Stimulated activated CD8-positive, alpha-beta memory T cell treated with anti-CD3 and anti-CD28 coated beads, Interleukin-7, amount 100 ng/mL, for 48 hours (primary cell): ENCODE results near the gene C2CD2L.
"Not testable (repeated sequence)": the region's sequence is repeated elsewhere in the genome, so short reads cannot be mapped to it uniquely, and the experiment has no call there.

Experiments
- DNase-seq, 2 donors: peaks; one replicate each; pipeline ENCODE4 v3.0.0-alpha.2; 2020; ENCODE audit warnings: low read depth in 1 of 2; ENCODE audit errors: extremely low read depth in 1 of 2

The C2CD2L gene

DNA sequence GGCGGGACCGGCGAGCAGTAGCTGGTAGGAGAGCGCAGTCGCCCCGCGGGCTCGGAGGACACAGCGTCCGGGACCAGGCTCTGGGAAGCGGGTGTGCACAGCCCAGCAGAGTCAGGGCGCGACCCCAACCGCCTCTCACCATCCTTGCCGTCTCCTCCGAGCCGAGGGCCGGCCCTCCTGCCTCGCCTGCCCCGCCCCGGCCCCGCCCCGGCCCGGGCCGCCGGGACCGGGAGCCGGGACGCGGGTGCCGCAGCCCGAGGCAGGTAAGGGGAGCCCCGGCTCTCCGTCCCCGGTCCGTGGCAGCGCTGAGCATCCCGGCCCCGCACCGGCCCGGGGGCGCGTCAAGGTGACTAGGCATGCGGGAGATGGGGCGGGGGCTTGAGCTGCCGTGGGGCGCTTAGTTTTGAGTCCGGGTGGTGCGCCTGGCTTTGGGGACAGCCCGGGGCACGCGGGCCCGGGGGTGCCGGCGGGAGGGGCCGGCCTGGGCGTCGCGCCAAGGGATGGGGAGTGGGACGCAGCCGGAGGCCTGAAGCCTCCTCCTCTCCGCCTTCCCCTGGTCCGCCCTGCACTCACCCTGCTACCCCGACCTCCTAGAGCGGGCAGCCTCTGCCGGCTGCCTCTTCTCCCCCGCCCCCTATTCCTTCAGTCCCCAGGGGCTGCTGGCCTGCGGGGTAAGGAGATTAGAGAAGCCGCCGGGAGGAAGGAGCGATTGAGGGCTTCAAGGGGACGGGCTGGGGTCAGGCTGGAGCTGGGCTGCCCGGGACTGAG is 42.1 kb downstream of the C2CD2L start, which contains the start of gene ABCG4:
TSS of gene ABCG4 (plus strand) at position 35 of the 768 bp plus-strand sequence. CDS start 914 bp downstream, outside the sequence.
- no peak for DNase-seq

DNA sequence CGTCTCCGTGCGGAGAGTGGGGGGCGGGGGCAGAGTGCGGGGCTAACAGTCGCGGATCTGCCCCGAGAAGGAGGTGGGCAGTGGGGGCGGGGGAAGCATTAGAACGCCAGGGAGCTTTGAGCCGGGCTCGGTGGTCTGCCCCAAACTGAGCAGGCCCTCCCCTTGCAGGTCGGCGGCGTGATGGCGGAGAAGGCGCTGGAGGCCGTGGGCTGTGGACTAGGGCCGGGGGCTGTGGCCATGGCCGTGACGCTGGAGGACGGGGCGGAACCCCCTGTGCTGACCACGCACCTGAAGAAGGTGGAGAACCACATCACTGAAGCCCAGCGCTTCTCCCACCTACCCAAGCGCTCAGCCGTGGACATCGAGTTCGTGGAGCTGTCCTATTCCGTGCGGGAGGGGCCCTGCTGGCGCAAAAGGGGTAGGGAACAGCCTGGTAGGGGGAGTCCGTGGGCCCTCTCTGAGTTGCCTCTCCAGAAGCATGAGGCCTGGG is 42.7 kb downstream of the C2CD2L start:
- DNase-seq: no peak

DNA sequence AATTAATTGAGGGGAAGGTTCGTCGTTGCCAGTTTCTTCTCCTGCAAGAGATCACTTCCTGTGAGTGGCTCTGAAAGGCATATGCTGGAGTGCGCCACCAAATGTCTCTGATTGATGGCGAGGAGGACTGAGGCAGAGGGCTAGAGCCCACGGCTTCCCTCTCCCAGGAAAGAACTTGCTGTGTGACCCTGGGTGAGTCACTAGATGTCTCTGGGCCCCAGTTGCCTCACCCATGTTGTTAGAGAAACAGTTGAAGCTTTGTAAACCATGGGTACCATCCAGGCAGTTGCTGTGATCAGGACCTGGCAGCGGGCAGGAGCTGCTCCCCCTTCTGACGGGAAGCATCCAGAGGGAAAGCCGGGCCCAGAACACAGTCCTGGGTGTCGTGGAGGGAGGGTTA is 44.9 kb downstream of the C2CD2L start:
- no peak for DNase-seq

DNA sequence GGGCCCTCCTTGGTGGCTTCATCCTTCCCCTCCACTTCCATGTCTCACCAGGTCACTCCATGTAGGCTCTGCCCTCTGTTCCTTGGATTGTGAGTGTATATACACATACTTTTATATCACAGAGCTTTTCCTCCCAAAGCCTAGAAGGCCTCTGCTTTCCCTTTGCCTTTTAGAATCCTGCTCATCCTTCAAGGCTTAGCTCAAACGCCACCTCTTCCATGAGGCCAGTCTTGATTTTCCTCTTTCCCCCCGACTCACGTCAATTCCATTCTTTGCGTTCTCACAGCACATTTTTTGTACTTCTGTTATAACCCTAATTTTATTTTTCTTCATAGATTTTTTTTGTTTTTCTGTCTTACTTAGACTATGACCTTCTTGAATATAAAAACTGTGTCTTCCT is 45.5 kb downstream of the C2CD2L start:
- no peak for DNase-seq

DNA sequence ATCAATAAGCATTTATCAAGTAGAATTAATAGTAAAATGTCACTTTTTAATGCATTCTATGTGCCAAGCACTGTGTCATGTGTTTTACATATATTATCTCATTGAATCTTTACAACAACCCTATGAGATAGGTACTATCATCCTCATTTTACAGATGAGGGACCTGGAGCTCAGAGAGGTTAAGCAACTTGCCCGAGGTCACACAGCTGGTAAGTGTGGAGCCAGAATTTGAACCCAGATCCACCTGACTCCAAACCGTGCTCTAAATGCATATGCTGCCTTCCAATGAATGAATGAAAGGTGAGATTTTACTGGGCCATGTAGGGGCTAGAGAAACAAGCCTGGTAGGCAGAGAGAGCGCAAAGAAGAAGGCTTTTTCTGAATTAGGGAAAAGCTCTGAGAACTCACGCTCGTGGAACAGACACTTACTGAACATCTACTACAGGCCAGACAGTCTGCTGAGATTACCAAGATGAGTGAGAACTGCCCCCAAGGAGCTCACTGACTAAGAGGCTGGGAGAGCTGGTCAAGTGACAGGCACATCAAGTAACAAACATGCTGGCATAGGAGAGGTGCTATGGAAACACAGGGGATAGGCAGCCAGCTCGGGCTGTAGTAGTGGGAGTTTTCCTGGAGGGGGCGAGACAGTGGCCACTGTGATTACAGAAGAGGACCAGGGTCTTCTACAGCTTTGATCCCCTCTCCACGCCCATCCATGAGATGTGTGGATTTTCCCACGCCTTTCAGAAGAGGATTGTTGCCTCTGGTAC is 46.1 kb downstream of the C2CD2L start:
- DNase-seq: no peak

DNA sequence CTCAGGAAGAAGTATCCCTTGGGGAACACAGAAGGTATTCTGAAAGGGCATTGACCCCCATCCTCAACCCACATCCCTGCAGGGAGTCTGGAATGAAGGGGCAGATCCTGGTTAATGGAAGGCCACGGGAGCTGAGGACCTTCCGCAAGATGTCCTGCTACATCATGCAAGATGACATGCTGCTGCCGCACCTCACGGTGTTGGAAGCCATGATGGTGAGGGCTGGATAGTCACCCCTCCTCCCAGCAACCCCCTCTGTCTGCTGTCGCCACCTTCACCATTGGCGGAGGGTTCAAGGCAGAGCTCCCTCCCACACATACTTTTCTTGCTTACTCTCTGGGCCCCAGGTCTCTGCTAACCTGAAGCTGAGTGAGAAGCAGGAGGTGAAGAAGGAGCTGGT is 47.0 kb downstream of the C2CD2L start:
- DNase-seq: no peak

DNA sequence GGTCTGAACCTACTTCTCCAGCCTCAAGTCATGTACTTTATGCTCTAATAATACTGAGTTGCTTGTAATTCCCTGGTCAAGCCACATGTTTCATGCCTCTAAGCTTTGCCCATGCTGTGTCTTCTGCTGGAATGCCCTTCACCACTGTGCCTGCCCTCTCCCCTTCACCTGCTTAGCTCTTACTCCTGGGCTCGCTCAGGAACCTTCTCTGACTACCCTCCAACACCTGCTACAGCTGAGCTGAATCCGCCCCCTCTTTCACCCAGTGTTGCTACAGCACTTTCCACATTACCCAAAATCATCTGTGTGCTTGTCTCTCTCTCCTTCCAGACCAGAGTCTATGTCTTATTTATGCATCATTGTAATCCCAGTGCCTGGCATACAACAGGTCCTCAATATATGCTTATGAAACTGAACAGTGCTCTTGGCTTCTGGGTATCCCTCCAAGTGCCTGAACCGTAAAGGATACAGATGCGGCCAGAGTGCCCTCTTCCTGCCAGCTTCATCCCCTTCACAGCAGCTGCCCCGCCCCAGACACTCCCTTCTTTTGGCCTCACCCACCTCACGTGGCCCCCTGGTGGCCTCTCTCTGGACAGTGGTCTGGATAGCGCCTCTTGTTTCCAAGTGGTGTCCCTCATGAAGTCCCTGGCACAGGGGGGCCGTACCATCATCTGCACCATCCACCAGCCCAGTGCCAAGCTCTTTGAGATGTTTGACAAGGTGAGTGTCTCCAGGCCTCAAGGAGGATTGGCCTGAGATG is 48.8 kb downstream of the C2CD2L start:
- no peak for DNase-seq

DNA sequence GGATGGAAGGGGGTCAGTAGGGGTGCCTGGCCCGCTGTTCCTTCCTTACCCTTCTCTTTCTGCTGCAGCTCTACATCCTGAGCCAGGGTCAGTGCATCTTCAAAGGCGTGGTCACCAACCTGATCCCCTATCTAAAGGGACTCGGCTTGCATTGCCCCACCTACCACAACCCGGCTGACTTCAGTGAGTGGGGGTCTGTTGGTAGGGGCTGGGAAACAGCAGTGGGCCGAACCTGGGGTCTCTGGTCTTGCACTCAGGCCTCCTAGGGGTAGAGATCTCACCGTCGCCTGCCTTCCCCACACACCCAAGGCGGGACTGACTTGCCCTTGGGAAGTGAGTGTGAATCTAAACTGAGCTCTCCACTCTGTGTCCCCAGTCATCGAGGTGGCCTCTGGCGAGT is 49.4 kb downstream of the C2CD2L start:
- DNase-seq: no peak

DNA sequence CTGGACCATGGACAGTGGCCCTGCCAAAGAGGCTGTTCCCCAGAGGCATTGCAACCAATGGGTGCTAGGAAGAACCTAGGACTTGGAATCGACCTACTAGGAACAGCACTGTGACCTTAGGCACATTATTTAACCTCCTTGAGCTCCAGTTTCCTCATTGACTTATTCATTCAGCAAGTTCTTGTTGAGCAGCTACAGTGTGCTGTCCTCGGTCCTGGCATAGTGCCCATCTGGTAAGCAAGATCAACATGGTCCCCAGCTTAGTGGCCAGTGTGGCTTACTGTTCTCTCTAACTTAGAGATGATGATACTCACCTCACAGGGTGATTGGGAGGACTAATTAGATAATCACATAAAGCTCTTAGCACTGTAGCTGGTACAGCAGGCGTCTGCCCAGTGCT is 49.9 kb downstream of the C2CD2L start:
- DNase-seq: no peak

DNA sequence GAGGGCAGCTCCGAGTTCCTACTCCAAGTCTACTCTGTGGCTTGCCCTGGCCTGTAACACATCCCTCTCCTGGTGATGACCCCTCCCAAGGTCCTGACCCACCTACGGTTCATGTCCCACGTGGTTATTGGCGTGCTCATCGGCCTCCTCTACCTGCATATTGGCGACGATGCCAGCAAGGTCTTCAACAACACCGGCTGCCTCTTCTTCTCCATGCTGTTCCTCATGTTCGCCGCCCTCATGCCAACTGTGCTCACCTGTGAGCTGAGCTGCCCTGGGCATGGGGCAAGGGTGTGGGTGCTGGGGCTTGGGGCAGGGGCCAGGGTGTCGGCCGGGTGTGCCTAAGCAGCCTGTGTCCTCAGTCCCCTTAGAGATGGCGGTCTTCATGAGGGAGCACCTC is 51.3 kb downstream of the C2CD2L start:
- no peak for DNase-seq

DNA sequence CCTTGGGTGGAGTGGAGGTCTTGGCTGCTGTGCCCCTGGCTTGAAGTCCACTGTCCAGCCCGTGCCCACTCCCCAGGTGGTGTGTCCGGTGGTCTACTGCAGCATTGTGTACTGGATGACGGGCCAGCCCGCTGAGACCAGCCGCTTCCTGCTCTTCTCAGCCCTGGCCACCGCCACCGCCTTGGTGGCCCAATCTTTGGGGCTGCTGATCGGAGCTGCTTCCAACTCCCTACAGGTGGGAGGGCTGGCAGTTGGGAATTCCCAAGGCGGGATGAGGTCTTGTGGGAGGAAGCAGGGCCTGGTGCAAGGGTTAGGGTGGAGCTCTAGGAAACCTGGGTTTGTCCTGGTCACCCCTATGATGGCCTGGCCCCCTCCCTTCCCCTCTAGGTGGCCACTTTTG is 53.0 kb downstream of the C2CD2L start:
- DNase-seq: no peak

DNA sequence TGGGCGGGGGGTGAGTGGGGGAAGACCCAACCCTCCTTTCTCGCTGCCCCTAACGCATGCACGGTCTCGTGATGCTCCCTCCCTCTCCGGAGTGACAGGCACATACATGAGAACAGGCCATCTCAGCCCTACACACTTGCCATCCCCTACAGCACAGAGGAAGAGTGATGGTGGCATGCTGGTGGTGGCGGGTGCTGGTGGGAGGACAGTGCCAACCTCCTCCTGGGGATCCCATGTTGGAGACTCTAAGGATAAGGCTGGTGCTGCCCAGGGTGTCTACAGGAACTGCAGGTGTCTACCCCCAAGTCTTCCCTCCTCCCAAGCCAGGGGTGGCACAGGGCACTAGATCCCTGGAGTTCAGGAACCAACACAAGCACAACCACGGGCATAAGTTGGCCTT is 54.7 kb downstream of the C2CD2L start:
- no peak for DNase-seq

DNA sequence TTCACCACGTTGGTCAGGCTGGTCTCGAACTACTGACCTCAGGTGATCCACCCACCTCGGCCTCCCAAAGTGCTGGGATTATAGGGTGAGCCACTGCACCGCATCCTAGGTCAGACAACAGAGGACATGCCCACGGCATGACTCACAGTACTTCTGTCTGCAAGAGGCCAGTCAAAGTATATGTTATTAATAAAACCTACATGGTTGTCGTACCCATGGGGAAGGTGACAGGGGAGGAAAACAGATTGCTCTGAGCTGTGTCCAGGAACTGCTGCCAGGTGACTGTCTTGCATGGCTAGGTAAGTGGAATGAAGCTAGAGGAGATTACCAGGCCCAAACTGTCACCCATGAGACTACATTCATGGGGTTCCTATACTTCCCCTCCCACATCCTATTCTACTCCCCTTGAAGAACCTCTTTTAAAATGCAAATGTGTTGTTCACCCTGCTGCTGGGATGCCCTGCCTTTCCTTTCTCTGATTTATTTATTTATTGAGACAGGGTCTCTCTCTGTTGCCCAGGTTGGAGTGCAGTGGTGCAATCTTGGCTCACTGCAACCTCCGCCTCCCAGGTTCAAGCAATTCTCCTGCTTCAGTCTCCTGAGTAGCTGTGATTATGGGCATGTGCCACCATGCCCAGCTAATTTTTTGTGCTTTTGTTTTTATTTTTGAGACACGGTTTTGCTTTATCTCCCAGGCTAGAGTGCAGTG is 59.4 kb downstream of the C2CD2L start:
- DNase-seq: no peak

DNA sequence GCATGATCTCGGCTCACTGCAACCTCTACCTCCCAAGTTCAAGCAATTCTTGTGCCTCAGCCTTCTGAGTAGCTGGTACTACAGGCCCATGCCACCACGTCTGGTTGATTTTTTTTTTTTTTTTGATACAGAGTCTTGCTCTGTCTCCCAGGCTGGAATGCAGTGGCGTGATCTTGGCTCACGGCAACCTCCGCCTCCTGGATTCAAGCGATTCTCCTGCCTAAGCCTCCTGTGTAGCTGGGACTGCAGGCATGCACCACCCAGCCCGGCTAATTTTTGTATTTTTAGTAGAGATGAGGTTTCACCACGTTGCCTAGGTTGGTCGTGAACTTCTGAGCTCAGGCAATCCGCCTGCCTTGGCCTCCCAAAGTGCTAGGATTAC is 59.9 kb downstream of the C2CD2L start:
- DNase-seq: not testable (repeated sequence)

DNA sequence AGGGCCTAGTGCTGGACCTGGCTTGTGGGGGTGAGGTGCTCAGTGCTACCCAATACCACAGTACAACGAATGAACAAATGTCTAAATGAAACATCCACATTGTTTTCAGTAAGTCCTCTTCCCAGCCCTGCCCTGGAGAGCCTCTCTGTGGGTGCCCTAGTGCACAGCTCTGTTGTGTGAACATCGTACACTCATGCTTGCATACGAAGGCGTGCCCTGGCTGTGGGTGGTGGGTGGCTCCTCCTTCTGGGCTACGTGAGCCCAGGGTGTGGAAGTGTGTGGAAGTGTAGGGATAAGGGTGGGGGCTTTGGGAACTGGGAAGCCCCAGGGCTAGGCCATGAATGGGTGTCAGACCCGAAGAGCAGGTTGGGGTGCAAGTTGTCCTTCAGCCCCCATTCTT is 60.8 kb downstream of the C2CD2L start:
- no peak for DNase-seq
